Central memory CD4-positive, alpha-beta T cell (primary cell): ENCODE measurements around the gene SLC22A16.
"Not testable (repeated sequence)": the region's sequence is repeated elsewhere in the genome, so short reads cannot be mapped to it uniquely, and the experiment has no call there.

Experiments
- DNase-seq: peaks from one replicate; pipeline ENCODE4 v3.0.0; 2022
- total RNA-seq, 3 experiments: gene quantifications; one replicate each; lab custom pipeline; 2026; lab: John Stamatoyannopoulos, UW

Gene SLC22A16
- 0 reads per million in 3 experiments for total RNA-seq

DNA sequence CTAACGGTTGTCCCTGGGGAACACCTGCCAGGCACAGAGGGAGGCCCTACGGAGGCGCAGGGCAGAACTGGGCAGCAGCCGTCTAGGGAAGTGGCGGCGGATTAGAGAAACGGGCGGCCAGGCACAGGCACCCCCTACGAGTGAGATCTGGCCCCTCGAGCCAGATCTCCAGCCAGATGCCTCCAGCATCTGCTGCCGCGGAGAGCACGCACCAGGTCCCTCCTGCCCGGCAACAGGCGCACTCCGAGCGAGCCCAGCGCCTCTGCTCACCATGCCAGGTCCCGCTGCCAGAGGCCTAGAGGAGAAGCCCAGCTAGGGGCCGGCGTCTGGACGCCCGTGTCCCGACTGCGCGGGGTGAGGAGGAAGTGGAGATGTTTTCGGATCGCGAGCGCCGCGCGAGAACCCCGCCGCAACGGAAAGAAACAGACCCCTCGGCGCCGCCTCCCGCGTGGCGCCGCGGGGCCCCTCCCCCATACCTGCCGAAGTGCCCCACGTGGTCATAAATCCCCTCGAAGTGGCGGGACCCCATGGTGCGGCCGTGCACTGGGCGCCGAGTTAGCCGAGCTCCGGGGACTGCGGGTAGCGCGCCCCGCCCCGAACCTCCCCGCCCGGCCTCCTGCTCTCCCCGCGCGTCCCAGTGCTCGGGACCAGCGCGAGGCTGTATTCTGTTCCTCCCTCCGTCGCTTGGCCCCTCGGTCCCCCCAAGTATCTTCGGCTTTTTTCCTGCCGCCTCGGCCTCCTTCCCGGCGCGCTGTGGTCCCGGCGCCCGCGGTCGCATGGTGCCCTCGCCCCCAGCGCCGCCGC lies at the start of gene SLC22A16:
Gene SLC22A16, minus strand, starts transcription at position 568 of the 804 bp plus-strand sequence. Its CDS starts 39 bp downstream, at position 529.
- DNase-seq = no peak

DNA sequence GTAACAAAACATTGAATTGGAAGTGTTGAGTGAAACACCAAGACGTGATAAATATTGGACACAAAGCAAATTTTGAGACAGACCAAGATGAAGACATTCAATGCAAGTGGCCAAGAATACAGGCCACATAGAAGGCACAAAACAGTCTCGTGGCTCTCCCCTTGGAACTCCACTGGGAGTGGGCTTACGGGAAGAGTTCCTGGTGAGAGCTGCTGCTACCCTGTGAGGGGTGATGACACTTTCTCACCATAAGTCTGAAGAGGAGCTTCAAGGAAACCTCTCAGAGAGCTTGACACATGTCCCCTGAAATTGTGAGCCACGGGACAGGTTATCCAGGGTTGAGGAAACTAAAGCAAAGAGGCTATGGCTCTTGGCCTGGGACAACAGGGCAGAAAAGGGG lies 48.6 kb upstream of the SLC22A16 start:
- no peak for DNase-seq

- no peak for DNase-seq
These were observed 47.9 kb upstream of the SLC22A16 start for GRCh38 chr6:110524305-110524704.

GRCh38 chr6:110523451-110524021 lies 47.1 kb upstream of the SLC22A16 start:
- no peak for DNase-seq

DNA sequence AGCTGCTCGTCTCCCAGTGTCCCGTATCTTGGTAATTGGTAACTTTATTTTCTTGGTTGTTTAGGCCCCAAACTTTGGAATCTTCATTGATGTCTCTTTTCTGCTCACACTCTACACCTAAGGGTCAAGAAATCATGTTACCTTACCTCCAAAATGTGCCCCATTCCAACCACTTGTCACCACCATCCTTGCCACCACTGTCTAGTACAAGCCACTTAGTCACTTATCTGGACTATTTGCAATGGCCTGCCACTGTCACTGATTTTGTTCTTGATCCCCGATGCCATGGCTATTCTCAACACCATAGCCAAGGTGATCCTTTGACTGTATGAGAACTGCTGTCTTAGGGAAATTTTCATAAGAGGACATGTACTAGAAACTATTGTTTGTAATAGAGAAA lies 46.0 kb upstream of the SLC22A16 start:
- no peak for DNase-seq

DNA sequence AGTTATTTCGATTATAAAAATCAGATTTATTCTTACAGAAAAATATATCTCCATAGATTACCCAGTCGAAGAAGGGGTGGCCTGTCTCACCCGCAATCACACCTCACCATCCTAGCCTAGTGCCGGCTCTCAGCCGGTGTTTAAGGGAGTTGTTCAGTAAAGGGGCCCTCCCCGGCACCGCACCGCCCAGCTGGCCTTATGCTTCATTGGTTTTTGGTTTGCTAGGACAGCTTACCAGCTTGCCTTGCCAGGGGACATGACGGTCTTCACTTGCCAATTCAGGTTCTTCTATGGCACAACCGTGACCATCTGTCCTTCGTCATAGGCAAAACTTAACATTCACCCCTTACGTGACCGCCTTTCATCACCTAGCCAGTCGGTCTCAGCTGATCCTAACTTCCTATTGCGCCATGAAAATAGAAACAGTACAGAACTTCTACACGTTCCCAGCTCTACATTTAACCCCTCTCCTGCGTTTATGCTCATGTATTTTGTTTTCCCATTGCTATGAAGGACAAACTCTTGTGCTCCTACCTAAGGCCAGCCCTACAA lies 44.7 kb upstream of the SLC22A16 start:
- no peak for DNase-seq

- DNase-seq = no peak
These were observed 44.0 kb upstream of the SLC22A16 start for GRCh38 chr6:110520209-110520965.

- no peak for DNase-seq
These were observed 41.3 kb upstream of the SLC22A16 start for GRCh38 chr6:110517601-110518281.

DNA sequence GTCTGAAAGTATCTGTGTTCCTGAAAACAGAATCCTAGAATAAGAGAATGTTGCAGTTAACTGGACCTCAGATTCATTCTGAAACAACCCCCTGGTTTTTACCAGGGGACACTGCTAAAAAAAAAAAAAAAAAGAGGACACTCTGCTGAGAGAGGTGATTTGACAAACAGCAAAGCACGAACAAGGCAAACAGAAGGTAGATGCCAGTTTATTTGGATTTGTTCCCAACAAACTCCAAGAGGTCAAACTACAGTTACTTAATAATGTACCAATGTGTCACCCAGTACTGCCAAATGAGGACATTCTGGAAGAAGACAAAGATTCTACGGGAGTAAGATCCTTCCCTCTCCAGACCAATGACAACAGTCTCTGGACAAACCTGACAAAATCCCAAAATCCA lies 40.6 kb upstream of the SLC22A16 start:
- DNase-seq = no peak

DNA sequence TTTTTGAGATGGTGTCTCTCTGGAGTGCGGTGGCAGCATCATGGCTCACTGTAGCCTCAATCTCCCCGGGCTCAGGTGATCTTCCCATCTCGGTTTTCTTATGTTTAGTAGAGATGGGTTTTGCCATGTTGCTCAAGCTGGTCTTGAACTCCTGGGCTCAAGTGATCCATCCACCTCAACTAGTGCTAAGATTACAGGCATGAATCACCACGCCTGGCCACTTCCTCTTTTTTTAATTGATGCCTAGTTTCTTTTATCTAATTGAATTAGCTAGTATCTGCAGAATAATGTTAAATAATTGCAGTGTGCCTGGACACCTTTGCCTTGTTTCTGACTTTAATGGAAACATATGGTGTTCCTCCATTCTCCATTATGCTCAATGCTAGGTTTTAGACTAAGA lies 38.4 kb upstream of the SLC22A16 start:
- no peak for DNase-seq

- no peak for DNase-seq
These were observed 36.6 kb upstream of the SLC22A16 start for GRCh38 chr6:110512991-110513390.

GRCh38 chr6:110512549-110512948 lies 36.1 kb upstream of the SLC22A16 start:
- not testable (repeated sequence) for DNase-seq

GRCh38 chr6:110511401-110511800 lies 35.0 kb upstream of the SLC22A16 start:
- no peak for DNase-seq

DNA sequence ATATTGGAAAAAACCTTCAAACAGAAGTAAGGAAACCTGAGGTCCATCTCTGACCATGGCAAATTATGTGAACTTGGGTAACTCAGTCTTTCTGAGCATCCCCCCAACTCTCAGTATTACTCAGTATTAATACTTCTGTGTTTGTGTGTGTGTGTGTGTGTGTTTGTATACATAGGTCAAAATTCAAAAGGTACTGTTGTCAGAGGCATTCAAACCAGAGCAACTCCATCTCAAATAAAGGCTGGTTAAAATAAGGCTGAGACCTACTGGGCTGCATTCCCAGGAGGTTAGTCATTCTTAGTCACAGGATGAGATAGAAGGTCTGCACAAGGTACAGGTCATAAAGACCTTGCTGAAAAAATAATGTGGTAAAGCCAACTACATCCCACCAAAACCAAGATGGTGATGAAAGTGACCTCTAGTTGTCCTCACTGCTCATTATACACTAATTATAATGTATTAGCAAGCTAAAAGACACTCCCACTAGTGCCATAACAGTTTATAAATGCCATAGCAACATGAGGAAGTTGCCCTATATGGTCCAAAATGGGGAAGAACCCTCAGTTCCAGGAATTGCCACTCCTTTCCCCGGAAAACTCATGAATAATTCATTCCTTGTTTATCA lies 33.3 kb upstream of the SLC22A16 start:
- DNase-seq = no peak

DNA sequence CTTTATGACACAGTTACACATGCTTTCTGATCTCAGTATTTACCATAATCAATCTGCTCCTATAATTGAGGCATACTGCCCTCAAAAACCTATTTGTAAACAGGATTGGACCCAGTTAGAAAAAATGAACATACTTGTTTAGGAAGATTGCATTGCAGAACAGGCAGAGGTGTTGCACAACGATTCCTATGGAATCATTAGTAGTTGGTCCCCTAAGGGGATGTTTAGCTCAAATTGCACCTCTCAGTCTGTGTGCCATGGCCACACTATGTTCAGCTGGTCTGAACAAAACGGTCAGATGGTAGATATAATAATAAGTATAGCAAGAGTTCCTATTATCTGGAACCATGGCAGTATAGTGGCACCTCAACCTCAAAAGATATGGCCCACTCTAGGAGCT lies 28.5 kb upstream of the SLC22A16 start:
- DNase-seq = not testable (repeated sequence)

- no peak for DNase-seq
These were observed 19.5 kb upstream of the SLC22A16 start for GRCh38 chr6:110495949-110496348.

DNA sequence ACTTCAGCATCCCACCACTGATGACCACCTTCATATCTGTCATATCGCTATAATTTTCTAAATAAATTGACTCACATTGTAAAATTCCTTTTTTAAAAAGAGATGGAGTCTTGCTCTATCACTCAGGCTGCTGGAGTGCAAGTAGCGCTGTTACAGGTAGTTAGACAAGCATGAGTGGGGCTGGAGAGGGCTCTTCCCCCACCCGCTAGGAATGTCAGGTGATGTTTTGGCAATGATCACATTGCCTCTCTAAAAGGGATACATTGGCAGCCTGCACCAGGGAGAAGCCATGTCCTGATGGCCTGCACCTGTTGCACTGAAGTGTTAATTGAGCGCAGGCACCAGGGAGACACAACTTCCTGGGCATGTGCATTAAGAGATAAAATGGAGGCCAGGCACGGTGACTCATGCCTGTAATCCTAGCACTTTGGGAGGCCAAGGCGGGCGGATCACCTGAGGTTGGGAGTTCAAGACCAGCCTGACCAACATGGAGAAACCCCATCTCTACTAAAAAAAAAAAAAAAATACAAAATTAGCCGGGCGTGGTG lies 16.9 kb upstream of the SLC22A16 start:
- no peak for DNase-seq

- no peak for DNase-seq
These were observed 16.2 kb upstream of the SLC22A16 start for GRCh38 chr6:110492584-110492983.

DNA sequence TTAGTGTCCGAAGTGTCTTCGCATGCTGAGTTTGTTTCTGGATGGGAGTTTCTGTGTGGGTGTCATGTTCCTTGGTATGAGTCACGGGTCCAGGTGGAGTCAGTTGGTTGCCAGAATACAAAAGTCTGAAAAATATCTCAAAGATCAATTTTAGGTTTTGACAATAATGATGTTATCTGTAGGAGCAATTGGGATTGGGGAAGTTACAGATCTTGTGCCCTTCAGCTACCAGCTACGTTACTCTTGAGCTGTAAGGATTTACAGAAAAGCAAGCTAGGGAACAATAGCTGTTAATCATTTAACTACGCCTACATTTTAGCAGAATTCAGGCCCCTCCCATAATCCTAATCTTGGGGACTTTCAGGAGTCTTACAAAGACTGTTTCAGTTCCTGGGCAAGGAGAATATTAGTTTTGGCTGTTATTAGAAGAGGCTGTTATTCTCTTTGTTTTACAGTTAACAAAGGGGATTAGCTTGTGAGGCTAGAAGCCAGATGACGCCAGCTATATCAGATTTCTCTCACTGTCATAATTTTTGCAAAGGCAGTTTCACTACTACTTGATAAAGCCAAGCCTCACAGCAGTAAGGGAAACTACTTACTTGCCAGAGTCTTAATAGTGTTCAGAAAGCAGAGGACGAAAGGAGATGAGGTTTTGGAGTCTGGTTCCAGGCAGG lies 15.4 kb upstream of the SLC22A16 start:
- no peak for DNase-seq

DNA sequence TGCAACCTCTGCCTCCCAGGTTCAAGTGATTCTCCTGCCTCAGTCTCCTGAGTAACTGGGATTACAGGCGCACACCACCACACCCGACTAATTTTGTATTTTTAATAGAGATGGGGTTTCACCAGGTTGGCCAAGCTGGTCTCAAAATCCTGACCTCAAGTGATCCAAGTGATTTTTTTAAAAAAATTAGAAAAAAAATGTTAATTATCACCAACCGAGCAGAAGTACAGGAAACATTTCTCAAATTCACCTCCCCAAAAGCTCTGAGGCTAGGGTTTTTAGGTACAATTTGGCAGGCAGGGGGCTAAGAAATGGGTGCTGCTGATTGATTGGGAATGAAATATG lies 14.9 kb upstream of the SLC22A16 start:
- DNase-seq = no peak

DNA sequence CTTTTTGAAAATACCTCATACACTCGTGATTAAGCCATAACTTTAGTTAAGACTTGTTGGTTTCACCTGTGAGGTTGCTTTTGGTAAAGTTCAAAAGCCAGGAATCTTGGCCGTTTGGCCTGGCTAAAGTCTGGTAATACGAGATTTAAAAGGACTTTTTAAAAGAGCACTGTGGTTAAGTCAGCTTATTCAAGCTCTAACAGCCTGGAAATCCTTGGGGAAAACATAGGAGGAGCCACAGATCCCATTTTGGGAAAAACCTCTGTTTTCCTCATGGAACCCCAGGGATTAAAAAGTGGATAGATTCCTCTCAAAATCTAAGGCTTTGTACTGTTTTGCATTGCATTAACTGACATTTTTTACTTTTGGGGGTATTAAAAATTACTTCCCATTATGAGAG lies 13.7 kb upstream of the SLC22A16 start:
- DNase-seq = no peak
